HepG2 (cell line): ENCODE results near the gene MAN1A1. TPM values are rescaled to one million over a fixed set of nuclear protein-coding genes. Genes with fewer than 3 reads are reported as not detected.
A peak's percentile ranks its signal among the peaks of the same experiment; 100 is the strongest.

Experiments used
- GLI4 ChIP-seq: sonication (generic); formaldehyde crosslinking; IDR thresholded peaks from 2 replicates; pipeline ENCODE4 v1.5.1; 2020; ENCODE audit warnings: missing genetic modification reagents, mild to moderate bottlenecking, moderate library complexity, borderline replicate concordance
- HDAC1 ChIP-seq: sonication (generic); formaldehyde crosslinking; IDR thresholded peaks from 2 replicates; pipeline ENCODE4 v1.5.1; 2020; ENCODE audit warnings: mild to moderate bottlenecking, missing genetic modification reagents
- HMGXB3 ChIP-seq: sonication (generic); formaldehyde crosslinking; IDR thresholded peaks from 2 replicates; pipeline ENCODE4 v1.4.0; 2020; ENCODE audit warnings: missing genetic modification reagents, borderline replicate concordance
- KLF9 ChIP-seq: IDR thresholded peaks from 2 replicates; pipeline ENCODE4 v1.6.1; 2016; ENCODE audit warnings: low read depth
- MAFK ChIP-seq, 2 experiments: IDR thresholded peaks in 1 of 2; conservative IDR thresholded peaks in 1 of 2; 2 replicates each; pipeline ENCODE4 v1.6.1; 2011; ENCODE audit warnings: improper control_type of control experiment in 2 of 2, low read length in 2 of 2
- MED13 ChIP-seq: sonication (generic); formaldehyde crosslinking; IDR thresholded peaks from 2 replicates; pipeline ENCODE4 v1.5.0; 2020; ENCODE audit warnings: missing genetic modification reagents
- SNAPC5 ChIP-seq: sonication (generic); formaldehyde crosslinking; IDR thresholded peaks from 2 replicates; pipeline ENCODE4 v1.8.1; 2023; ENCODE audit warnings: mild to moderate bottlenecking, missing genetic modification reagents, borderline replicate concordance
- TRIM24 ChIP-seq: sonication (generic); formaldehyde crosslinking; IDR thresholded peaks from 2 replicates; pipeline ENCODE4 v1.8.0; 2022; ENCODE audit warnings: mild to moderate bottlenecking, missing genetic modification reagents
- ZMYM3 ChIP-seq: sonication (generic); formaldehyde crosslinking; IDR thresholded peaks from 2 replicates; pipeline ENCODE4 v1.5.1; 2020; ENCODE audit warnings: mild to moderate bottlenecking, missing genetic modification reagents
- ZNF282 ChIP-seq: fragments of 450-650 bp; IDR thresholded peaks from 2 replicates; pipeline ENCODE4 v1.6.1; 2018; ENCODE audit not compliant: partially characterized antibody
- ZNF556 ChIP-seq: sonication (generic); formaldehyde crosslinking; IDR thresholded peaks from 2 replicates; pipeline ENCODE4 v1.4.0; 2020; ENCODE audit warnings: mild to moderate bottlenecking, missing genetic modification reagents, borderline replicate concordance
- polyA plus RNA-seq, 8 experiments: library from polyadenylated mRNA; depleted of rRNA in 3 of 8; stranded (reverse) in 7 of 8; unstranded in 1 of 8; fragments of >200 nt; fragmentation: Illumina TruSeq in 4 of 8; extraction: Trizol in 4 of 8; gene quantifications; 2 replicates each; pipeline versions ENCODE4 v1.2.1 to v1.2.3, GENCODE V29; 2011 to 2016; ENCODE audit warnings: low read depth in 4 of 8, missing spikeins in 1 of 8, mixed read lengths in 1 of 8; ENCODE audit not compliant: insufficient read depth in 1 of 8
- total RNA-seq, 5 experiments: library from RNA; depleted of rRNA; stranded (reverse); fragments of >200 nt; fragmentation: Illumina TruSeq; extraction: Trizol; gene quantifications; 2 replicates each; pipeline ENCODE4 v1.2.3, GENCODE V29; 2016; ENCODE audit warnings: low read depth in 1 of 5
- TF ChIP-seq, protein P1 (sequence below): sonication (generic); formaldehyde crosslinking; IDR thresholded peaks from 2 replicates; pipeline ENCODE4 v1.4.0; 2020; ENCODE audit warnings: missing genetic modification reagents
- TF ChIP-seq, protein P2 (sequence below): sonication (generic); formaldehyde crosslinking; IDR thresholded peaks from 2 replicates; pipeline ENCODE4 v1.4.0; 2020; ENCODE audit warnings: mild to moderate bottlenecking, missing genetic modification reagents, borderline replicate concordance
- TF ChIP-seq, protein P3 (sequence below): sonication (generic); formaldehyde crosslinking; IDR thresholded peaks from 2 replicates; pipeline ENCODE4 v1.4.0; 2020; ENCODE audit warnings: missing genetic modification reagents, borderline replicate concordance
- TF ChIP-seq, protein P4 (sequence below): sonication (generic); formaldehyde crosslinking; IDR thresholded peaks from 2 replicates; pipeline ENCODE4 v1.8.0; 2022; ENCODE audit warnings: missing genetic modification reagents, mild to moderate bottlenecking, borderline replicate concordance

Gene MAN1A1
- total and polyA plus RNA-seq, 2 of the 13 experiments (the other 11 are each of a cell fraction or from before 2014, with no cell fraction given), result 156 to 236 TPM

- peak; percentile 49; the same call in 1 of the 2 replicates for TF ChIP-seq MED13
- no peak for TF ChIP-seq TRIM24
- TF ChIP-seq HMGXB3 (CRISPR knock-in tag), result peak; percentile 83; the same call in 1 of the 2 replicates
- no peak; the same call in 1 of the 2 replicates for TF ChIP-seq GLI4
- TF ChIP-seq KLF9 (CRISPR knock-in tag), result peak; percentile 80; the same call in 1 of the 2 replicates
- TF ChIP-seq ZNF556 (CRISPR knock-in tag), result peak; percentile 82
- TF ChIP-seq, protein P1, sequence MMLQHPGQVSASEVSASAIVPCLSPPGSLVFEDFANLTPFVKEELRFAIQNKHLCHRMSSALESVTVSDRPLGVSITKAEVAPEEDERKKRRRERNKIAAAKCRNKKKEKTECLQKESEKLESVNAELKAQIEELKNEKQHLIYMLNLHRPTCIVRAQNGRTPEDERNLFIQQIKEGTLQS (CRISPR knock-in tag), result peak; percentile 77
- TF ChIP-seq MAFK (conservative IDR thresholded peaks at IDR 0.05 in 1 of 2, IDR thresholded peaks at IDR 0.05 in 1 of 2; ENCODE audit: low read length in 2 of 2), result no peak
- TF ChIP-seq, protein P2, sequence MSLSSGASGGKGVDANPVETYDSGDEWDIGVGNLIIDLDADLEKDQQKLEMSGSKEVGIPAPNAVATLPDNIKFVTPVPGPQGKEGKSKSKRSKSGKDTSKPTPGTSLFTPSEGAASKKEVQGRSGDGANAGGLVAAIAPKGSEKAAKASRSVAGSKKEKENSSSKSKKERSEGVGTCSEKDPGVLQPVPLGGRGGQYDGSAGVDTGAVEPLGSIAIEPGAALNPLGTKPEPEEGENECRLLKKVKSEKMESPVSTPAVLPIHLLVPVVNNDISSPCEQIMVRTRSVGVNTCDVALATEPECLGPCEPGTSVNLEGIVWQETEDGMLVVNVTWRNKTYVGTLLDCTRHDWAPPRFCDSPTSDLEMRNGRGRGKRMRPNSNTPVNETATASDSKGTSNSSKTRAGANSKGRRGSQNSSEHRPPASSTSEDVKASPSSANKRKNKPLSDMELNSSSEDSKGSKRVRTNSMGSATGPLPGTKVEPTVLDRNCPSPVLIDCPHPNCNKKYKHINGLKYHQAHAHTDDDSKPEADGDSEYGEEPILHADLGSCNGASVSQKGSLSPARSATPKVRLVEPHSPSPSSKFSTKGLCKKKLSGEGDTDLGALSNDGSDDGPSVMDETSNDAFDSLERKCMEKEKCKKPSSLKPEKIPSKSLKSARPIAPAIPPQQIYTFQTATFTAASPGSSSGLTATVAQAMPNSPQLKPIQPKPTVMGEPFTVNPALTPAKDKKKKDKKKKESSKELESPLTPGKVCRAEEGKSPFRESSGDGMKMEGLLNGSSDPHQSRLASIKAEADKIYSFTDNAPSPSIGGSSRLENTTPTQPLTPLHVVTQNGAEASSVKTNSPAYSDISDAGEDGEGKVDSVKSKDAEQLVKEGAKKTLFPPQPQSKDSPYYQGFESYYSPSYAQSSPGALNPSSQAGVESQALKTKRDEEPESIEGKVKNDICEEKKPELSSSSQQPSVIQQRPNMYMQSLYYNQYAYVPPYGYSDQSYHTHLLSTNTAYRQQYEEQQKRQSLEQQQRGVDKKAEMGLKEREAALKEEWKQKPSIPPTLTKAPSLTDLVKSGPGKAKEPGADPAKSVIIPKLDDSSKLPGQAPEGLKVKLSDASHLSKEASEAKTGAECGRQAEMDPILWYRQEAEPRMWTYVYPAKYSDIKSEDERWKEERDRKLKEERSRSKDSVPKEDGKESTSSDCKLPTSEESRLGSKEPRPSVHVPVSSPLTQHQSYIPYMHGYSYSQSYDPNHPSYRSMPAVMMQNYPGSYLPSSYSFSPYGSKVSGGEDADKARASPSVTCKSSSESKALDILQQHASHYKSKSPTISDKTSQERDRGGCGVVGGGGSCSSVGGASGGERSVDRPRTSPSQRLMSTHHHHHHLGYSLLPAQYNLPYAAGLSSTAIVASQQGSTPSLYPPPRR (CRISPR knock-in tag), result peak; percentile 82
- TF ChIP-seq SNAPC5 (CRISPR knock-in tag), result no peak
- TF ChIP-seq ZNF282, result no peak
- peak; percentile 97 for TF ChIP-seq HDAC1 (CRISPR knock-in tag)
- TF ChIP-seq ZMYM3 (CRISPR knock-in tag), result peak; percentile 35; the same call in 1 of the 2 replicates
- TF ChIP-seq, protein P3, sequence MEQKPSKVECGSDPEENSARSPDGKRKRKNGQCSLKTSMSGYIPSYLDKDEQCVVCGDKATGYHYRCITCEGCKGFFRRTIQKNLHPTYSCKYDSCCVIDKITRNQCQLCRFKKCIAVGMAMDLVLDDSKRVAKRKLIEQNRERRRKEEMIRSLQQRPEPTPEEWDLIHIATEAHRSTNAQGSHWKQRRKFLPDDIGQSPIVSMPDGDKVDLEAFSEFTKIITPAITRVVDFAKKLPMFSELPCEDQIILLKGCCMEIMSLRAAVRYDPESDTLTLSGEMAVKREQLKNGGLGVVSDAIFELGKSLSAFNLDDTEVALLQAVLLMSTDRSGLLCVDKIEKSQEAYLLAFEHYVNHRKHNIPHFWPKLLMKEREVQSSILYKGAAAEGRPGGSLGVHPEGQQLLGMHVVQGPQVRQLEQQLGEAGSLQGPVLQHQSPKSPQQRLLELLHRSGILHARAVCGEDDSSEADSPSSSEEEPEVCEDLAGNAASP (CRISPR knock-in tag), result peak; percentile 85
- TF ChIP-seq, protein P4, sequence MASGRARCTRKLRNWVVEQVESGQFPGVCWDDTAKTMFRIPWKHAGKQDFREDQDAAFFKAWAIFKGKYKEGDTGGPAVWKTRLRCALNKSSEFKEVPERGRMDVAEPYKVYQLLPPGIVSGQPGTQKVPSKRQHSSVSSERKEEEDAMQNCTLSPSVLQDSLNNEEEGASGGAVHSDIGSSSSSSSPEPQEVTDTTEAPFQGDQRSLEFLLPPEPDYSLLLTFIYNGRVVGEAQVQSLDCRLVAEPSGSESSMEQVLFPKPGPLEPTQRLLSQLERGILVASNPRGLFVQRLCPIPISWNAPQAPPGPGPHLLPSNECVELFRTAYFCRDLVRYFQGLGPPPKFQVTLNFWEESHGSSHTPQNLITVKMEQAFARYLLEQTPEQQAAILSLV (CRISPR knock-in tag), result peak; percentile 96
Measured at GRCh38 chr6:119349361-119350201, at the start of gene MAN1A1 (continued).
